SHP77 treated with DMSO at 0.1 percent for 48 hours (cell line): ENCODE results near the gene LPP.
"Not testable (repeated sequence)": the region's sequence is repeated elsewhere in the genome, so short reads cannot be mapped to it uniquely, and the experiment has no call there.

Source experiments
- DNase-seq: peaks from one replicate; lab custom pipeline; 2025; lab: John Stamatoyannopoulos, UW

Gene LPP

DNA sequence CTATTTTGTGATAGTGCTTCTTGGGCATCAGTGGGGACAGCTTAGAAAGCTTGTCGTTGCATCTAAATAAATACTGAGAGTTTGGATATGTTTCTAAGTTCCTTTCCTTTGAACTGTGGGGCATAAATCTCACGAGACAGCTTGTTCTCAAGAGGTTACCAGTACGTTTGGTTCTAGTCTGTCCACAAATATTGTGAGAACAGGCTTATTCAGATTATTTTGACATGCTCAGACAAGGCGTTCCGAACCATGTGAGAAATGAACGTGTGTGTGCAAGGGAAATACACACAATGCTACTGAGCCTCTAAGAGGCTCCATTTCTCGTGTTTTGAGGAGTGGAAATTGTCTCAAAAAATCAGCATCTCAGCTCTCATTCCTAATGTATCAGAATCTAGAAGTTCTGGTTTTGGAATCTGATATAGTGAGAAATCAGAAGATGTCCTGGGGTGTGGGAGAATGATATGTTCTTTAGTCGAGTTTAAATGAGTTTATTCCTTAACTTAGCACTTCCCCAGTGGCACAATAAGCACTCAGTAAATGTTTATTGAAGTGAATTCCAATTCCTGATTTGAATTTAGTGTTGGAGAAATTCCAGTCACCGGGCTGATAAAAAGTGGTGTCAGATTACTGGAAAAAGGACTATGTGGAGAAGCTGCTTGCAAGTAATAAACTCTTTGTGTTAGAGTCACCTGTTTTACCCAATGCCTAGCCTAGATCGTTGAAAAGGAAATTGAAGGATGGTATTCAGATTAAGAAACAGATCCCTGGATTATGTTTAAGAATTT, 481.5 kb downstream of the LPP start:
- DNase-seq, result no peak

DNA sequence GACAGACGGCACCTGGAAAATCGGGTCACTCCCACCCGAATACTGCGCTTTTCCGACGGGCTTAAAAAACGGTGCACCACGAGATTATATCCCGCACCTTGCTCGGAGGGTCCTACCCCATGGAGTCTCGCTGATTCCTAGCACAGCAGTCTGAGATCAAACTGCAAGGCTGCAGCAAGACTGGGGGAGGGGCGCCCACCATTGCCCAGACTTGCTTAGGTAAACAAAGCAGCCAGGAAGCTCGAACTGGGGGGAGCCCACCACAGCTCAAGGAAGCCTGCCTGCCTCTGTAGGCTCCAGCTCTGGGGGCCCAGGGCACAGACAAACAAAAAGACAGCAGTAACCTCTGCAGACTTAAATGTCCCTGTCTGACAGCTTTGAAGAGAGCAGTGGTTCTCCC, 482.3 kb downstream of the LPP start:
- not testable (repeated sequence) for DNase-seq

DNA sequence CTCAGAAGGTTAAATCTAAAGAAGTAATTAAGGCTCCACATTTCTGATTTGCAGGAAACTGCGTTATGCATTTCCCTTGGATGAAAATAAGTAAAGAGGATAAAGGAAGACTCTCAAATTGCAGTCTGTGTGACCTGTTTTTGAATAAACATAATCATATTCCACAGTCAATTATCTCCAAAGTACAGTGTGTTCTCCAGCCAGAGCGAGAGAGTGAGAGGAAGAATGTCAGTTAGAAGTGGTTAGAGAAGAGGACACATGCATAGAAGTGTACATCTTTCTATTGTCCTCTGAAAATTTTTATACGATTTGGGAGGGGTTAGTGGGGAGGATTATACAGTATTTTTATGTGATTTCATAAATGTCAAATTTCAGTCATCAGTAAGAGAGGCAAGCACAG, 487.1 kb downstream of the LPP start:
- DNase-seq, result no peak

DNA sequence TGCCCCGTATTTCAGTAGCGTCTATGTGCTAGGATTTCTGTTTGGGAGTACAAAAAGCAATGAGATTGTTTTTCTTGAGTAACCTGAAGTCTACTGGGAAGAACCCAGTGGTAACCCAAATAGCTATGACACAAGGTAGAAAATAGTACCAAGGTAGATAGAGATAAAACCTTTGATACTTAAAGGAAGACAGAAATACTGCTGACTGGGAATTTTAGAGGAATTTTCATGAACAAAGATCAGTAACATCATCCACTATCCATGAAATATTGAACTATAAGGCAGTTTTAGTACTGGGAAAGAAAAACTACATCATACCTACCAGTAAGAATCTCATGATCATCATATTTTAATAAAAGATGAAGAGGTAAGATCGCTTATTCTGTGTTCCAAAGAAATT, 489.8 kb downstream of the LPP start:
- DNase-seq, result no peak

DNA sequence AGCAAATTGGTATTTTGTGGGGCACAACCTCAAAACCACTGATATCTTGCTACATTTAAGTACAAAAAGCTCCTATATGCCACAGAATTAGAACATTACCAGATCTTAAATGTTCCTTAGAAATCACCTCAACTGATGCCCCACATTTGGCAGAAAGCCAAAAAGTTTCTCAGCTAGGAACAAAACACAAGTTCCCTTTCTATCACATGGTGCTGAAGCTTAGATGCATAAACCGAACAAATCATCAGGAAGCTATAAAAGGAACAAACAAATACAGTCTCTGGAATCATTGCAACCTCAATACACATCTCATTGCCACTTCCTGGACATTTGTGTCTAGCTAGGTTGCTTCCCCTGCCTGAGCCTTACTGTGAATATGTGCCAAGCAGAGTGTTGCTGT, 492.6 kb downstream of the LPP start:
- no peak for DNase-seq

DNA sequence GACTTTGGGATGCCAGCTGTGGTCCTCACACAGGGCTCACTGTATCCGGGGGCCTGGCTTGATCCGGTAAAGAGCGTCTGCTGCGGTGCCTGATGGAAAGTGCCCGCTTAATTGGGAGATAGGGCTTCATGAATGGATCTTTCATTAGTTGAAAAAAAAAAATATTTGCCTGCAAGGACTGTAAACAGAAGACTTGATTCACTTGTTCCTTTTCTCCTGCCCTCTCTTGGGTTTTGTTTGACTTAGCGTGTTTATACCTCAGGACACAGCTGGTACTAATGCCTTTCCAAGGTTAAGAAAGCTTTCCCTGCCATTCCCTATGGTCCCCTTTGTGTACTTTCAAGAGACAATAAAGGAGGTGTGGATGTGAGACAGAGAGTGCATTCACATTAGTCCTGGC, 493.3 kb downstream of the LPP start:
- DNase-seq, result no peak

DNA sequence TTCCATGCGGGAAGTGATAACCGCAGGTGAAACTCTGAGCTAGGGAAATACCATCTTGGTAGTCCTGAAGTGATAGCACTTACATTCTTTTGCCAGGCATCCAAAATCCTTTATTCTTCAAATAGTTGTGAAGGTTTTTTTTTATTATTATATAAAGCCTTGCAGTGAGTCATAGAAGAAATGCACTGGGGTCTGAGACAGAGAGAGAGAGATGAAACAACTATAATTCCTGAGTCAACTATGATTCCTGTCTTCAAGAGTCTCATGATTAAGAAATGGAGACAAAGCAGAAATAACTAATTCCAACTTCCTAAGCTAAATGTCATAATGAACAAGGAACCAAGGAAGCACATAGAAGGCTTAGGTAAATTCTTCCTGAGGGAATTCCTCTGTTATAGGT, 495.6 kb downstream of the LPP start:
- no peak for DNase-seq

DNA sequence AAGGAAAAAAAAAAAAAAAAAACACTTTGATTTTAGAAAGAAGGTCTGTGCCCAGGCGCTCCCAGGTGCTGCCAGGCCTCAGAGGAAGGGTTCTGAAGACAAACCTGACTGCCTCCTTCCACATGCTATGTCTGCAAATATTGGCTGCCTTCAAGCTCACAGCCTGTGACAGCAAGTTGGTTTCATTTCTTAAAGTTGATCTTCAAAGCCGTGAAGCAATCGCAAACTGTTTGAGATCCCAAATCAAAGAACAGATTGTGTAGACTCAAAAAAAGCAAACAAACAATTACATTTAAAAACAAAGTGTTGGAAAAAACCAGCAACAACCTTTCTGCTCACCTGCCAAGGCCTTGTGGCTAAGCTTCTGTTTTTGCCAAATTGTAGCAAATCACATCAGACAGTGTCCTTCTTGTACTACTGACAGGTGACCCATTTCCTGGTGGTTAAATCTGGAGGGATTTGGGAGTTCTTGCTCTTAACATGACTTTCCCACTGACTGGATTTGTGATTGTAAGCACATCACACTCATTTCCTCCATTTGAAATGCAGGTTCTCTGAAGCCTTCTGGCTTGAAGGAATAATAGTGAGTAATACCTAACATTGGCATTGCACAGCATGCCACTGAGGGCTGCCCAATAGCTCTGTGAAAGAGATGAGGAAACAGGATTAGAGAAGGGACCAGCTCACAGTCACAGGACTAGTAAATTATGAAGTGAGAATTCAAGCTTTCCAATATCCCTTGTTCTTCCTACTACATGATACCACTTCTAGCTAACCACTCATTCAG, 502.4 kb downstream of the LPP start:
- DNase-seq, result no peak

DNA sequence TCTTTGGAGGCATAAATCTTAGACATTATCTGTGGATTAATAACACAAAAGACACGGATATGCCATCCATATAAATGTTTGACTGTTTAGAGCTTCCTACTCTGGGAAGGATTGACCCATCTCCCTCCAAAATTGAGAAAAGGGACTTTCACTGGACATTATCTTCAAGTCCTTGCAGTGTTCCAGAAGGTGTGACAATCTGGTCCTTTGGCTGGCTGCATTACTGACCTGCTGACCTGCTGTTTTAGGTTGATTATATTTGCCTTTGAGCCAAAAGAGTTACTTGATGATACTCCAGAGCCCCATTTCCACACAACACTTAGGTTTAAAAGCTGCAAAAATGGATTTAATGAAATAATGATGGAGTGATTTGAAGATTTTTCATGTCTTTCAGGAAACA, 504.6 kb downstream of the LPP start:
- DNase-seq, result no peak

DNA sequence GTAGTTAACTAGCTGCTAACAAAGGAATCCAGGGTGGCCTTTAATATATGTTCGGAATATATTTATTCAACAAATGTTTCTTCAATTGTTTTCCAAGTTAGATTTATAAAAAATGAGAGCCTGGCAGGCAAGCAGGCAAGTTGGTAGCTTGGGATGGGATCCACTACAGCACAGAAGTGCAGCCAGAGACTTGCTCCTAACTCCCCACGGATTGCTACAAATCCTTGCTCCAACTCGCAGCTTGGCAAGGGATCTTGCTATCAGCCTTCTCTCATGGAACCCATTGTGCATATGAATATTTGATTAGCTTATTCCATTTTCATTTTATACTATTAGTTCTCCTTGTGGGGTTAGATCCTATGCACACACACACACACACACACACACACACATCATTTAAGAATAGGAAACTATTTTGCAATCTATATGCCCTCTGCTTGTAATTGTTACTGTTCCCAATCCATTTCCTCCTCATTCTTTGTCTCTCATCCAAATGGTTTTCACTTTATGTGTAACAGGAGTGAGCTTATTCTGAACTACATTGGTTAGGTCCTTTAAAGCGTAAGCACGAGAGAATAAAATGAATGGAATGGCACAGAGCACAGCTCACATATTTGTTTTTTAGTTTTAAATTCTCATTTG, 505.6 kb downstream of the LPP start:
- DNase-seq, result no peak

DNA sequence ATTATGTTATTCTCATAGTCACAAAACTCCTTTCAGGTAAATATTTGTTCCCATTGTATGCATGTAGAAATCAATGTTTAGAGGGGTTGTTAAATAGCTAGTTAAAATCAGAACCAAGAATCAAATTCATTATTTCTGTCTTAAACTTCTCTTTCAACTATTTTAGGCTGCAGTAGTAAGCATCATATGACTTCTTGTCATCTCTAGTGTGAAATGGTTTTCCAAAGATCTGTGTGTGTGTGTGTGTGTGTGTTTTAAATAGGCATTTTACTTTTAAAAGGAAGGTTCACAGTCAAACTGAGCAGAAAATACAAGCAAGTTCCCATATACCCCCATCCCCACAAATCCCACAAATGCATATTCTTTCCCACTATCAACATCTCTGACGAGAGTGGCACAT, 506.5 kb downstream of the LPP start:
- no peak for DNase-seq

DNA sequence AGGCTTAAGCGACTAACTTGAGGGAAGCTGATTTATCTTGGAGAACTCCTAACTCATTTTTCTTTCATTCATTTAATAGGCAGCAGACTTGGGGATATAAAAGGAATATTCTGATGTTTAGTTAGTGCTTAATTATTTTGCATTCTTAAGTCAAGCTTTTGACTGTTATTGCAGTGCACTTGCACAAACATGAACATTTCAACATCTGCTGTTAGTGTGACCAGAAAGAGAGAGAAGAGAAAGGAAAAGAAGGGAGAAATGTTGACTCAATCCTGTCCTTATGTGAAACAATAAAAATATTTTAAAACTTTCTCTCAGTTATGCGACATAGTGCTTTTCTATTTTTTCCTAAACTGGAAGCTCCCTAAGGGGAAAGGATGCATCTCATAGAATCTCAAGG, 507.8 kb downstream of the LPP start:
- DNase-seq, result no peak

DNA sequence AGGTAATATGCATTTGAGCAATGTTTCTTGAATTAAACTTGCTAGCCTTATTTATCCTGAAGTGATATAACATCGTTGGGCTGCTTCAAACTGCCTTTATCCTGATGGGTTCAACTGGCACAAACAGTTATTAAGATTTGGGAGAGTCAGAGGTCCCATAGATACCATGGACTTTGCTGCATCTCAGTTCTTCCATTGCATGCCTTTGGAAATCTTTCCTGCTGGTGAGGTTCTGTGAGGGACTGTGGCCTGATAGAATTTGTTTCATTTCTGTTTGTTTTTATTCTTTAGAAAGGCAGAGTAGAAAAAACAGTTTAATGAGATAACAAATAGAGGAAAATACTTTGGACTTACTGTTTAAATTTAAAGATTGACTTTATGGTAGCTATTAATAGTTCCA, 508.3 kb downstream of the LPP start:
- DNase-seq, result no peak

DNA sequence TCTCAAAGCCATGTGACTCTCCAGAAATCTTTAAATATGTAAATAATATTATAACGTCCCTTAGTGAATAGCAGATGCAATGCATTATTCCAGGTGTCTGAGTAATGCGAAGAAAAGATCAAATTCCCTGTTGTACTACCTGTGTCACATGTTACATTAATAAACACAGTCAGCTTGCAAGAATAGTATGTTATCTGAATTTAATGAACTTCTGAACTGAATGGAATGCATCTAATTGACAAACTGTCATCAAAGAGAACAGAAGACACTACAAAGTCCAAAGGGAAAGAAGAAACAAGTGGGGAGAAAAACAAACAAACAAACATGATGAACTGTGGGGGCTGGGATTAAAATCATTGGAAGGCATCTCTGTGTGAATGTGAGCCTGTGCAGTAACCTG, 508.8 kb downstream of the LPP start:
- no peak for DNase-seq

DNA sequence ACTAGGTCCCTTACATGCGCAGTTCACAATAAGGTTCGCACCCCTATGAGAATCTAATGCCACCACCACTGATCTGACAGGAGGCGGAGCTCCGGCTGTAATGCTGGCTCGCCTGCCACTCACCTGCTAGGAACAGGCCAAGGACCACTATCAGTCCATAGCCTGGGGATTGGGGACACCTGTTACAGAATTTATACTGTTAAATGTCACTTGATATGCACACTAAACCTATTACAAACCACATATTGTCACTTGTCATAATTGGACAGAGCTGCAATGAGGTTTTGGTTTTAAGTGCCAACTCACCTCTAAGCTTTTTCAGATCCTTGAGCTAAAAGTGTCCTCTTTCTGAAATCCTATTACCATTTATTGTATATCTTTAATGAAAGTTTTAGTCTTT, 509.9 kb downstream of the LPP start:
- no peak for DNase-seq

DNA sequence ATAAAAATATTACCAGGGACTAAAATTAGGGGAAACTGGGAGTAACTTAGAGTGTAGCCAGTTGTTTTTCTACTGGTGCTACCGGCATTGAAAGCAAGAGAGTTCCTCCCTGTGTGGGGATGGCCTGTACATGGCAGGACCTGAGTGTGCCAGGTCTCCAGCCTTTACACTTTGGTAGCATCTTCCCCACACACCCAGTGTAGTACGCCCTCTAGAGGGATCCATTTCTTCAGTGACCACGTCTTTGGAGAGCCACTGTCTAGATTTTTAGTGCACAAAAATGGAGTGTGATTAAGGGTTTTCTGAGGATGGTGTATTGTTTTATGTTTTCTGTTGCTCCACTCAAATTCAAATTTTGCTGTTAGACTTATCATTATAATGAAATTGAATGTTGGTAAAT, 510.8 kb downstream of the LPP start:
- no peak for DNase-seq

DNA sequence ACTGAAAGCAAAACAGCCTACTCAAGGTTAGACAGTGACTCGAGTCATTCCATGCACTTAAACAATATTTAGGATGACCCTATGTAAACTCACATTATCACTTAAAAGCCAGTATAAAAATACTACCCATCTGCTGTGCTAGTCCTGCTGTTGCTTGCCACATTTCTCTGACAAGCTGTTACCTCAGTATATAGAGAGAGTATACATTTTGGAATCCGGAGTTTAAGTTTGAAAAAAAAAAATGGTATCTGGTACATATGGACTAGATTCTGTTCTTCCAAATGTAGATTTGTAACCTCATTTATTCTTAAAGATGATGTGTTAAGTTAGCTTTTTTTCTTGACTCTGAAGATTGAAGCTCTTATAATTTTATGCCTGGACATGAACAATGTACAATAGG, 514.0 kb downstream of the LPP start:
- no peak for DNase-seq

DNA sequence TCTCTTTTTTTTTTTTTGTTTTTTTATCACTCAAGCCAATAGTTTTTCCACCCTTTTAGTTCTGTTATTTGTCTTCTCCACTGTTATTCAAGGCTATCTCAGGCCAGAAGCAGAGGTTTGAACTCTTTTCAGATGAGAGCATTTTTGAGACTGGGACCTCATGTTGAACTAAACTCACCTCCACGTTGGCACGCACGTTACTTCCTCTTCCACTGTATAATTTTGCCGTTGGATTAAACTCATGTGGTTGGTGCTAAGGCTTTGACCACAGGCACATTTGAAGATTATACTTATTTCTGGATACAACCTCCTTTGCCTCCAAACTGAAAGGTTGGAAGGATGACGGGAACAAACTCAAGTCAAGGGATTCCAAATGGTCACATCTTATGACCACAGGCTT, 516.5 kb downstream of the LPP start:
- no peak for DNase-seq

DNA sequence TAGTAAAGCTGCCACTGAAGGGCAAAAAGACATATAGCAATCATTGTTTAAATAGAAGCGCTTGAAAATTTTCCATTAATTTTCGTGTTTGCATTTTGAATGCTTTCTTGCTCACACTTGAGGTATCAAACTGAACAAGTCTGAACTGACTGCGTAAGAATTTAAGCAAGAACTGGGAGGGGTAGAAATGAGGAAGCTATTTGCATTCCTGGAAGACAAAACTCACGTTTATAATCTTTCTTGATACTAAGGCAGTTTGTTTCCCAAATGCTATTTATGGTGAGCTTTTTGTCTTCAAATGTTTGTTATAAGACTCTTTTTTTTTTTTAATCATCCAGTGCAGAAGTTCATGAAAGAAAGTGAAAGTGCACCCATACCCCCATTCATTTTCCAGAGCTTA, 518.0 kb downstream of the LPP start:
- DNase-seq, result no peak

DNA sequence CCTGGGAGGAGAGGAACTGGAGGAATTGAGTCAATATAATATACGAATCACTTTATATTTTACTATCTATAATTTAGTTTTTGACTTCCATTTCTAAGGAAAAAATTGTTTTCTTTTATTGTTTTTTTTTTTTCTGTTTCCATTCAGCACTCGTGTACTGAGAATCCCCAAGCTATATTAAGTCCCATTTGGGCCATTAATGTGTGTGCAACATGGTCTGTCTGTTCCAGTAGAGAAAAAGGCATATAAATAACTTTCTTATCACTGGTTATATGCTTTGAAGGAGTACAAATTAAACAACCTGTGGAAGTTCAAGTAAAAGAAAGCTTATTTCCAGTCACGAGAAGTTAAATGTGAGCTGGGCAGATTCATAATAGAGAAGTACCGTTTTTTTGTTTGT, 518.9 kb downstream of the LPP start:
- DNase-seq, result no peak

DNA sequence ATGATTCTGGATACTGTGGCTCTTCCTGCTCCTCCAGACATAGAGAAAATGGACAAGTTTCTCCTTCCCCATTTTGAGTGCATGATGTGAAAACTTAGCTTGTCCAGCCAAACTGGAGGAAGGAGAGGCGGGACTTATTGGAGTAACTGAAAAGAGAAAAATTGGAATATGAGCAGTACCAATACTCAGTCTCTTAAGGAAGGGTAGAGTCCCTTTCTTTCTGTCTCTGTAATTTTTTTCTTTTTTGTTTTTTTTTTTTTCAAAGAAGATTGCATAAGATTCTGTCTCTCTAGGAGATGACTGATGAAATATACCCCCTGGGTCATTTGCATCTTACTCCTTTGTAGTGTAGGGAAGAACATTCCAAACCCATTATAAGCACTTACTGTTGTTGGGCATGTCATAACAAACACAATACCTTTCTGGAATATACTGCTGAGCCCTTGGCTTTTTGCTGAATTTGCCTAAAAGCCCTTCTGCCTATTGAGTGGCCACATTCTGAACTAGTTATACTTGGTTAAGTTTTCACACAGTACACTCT, 519.8 kb downstream of the LPP start:
- DNase-seq, result no peak

DNA sequence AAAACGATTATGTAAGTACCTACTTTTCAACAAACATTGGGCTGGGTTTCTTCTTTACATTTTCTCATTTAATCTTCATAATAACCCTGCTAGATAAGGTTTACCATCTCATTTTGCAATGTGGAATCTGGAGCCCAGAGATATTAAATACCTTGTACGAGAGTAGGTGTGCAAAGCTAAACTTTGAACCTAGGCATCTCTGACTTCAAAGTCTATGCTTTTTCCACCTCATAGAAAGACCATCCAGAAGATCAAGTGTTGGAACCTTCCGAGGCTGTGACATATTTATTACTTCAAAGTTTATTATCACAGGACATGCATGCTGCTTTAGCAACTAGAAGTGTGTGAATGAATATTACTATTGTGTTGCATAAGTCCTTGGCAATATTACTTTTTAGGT, 520.6 kb downstream of the LPP start:
- no peak for DNase-seq

DNA sequence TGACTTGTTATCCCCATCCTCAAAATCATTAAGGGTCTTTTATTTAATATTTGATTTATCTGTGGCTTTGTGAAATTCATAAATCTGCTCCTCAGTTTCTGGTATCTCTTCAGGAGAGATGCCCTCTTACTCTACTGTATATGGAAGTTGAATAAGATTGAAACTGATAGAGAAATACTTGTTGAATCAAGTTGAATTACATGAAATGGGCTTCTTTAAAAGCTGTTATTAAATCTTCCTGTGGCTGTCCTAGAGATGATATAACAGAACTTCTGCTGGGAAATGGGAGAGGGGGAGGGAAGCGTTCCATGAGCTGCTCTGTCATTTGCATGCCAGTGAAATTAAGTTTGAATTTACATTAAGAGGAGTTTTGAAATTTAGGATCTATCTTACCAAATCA, 523.4 kb downstream of the LPP start:
- DNase-seq, result no peak
